H9 (cell line): Measurements from ENCODE around the gene NAPSA. TPM values are rescaled to one million over a fixed set of nuclear protein-coding genes. Genes with fewer than 3 reads are reported as not detected.
A peak's percentile ranks its signal among the peaks of the same experiment; 100 is the strongest.

ENCODE experiments used
- DNase-seq: peaks from one replicate; pipeline ENCODE4 v3.0.0-alpha.2; 2017
- H2AFZ ChIP-seq: one replicate; pipeline ENCODE4 v1.6.1; 2013; ENCODE audit warnings: mild to moderate bottlenecking, low read length, control low read depth, moderate library complexity
- H2AK5ac ChIP-seq: 2 replicates; pipeline ENCODE4 v1.6.1; 2013; ENCODE audit warnings: low read length, control low read depth, mixed read lengths; ENCODE audit not compliant: insufficient read length
- H2BK120ac ChIP-seq: one replicate; pipeline ENCODE4 v1.6.1; 2013; ENCODE audit warnings: low read depth, mild to moderate bottlenecking, low read length, control low read depth, inconsistent platforms; ENCODE audit not compliant: poor library complexity, severe bottlenecking
- H2BK12ac ChIP-seq: 2 replicates; pipeline ENCODE4 v1.6.1; 2013; ENCODE audit warnings: low read length, control low read depth, mixed read lengths, low read depth; ENCODE audit not compliant: insufficient read length
- H2BK15ac ChIP-seq: 2 replicates; pipeline ENCODE4 v1.6.1; 2013; ENCODE audit warnings: low read depth, low read length, control low read depth
- H2BK20ac ChIP-seq: one replicate; pipeline ENCODE4 v1.6.1; 2013; ENCODE audit warnings: low read depth, mild to moderate bottlenecking, low read length, control low read depth, inconsistent platforms; ENCODE audit not compliant: poor library complexity, severe bottlenecking
- H2BK5ac ChIP-seq: 2 replicates; pipeline ENCODE4 v1.6.1; 2013; ENCODE audit warnings: low read length, control low read depth, mixed read lengths; ENCODE audit not compliant: insufficient read length
- H3K14ac ChIP-seq: 2 replicates; pipeline ENCODE4 v1.6.1; 2013; ENCODE audit warnings: low read length, control low read depth; ENCODE audit not compliant: insufficient read depth
- H3K18ac ChIP-seq: 2 replicates; pipeline ENCODE4 v1.6.1; 2013; ENCODE audit warnings: low read depth, mild to moderate bottlenecking, mixed read lengths, low read length, control low read depth; ENCODE audit not compliant: insufficient read length
- H3K23ac ChIP-seq: 2 replicates; pipeline ENCODE4 v1.6.1; 2013; ENCODE audit warnings: low read length, control low read depth, mixed read lengths, low read depth; ENCODE audit not compliant: insufficient read length
- H3K23me2 ChIP-seq: 2 replicates; pipeline ENCODE4 v1.6.1; 2013; ENCODE audit warnings: low read depth, mild to moderate bottlenecking, mixed read lengths, low read length, control low read depth; ENCODE audit not compliant: insufficient read length, poor library complexity, severe bottlenecking
- H3K27ac ChIP-seq: 2 replicates; pipeline ENCODE4 v1.5.1; 2013; ENCODE audit warnings: low read length, control low read depth, mixed read lengths, low read depth; ENCODE audit not compliant: insufficient read length
- H3K27me3 ChIP-seq: 2 replicates; pipeline ENCODE4 v1.6.1; 2013; ENCODE audit warnings: low read length, control low read depth, inconsistent platforms; ENCODE audit not compliant: insufficient read depth
- H3K4ac ChIP-seq: 2 replicates; pipeline ENCODE4 v1.6.1; 2013; ENCODE audit warnings: low read depth, mild to moderate bottlenecking, control low read depth, inconsistent platforms, low read length, moderate library complexity
- H3K4me1 ChIP-seq: 2 replicates; pipeline ENCODE4 v1.6.1; 2013; ENCODE audit warnings: low read length, control low read depth, inconsistent platforms; ENCODE audit not compliant: insufficient read depth
- H3K4me2 ChIP-seq: 2 replicates; pipeline ENCODE4 v1.6.1; 2013; ENCODE audit warnings: low read length, control low read depth, mixed read lengths; ENCODE audit not compliant: insufficient read length, insufficient read depth
- H3K56ac ChIP-seq: 2 replicates; pipeline ENCODE4 v1.6.1; 2013; ENCODE audit warnings: low read depth, mild to moderate bottlenecking, mixed read lengths, low read length, control low read depth; ENCODE audit not compliant: insufficient read length
- H3K79me1 ChIP-seq: 2 replicates; pipeline ENCODE4 v1.6.1; 2013; ENCODE audit warnings: low read depth, mild to moderate bottlenecking, moderate library complexity, low read length, control low read depth, inconsistent platforms; ENCODE audit not compliant: insufficient read depth, poor library complexity, severe bottlenecking
- H3K79me2 ChIP-seq: 2 replicates; pipeline ENCODE4 v1.6.1; 2013; ENCODE audit warnings: low read length, control low read depth, inconsistent platforms; ENCODE audit not compliant: insufficient read depth
- H3K9ac ChIP-seq: 2 replicates; pipeline ENCODE4 v1.6.1; 2013; ENCODE audit warnings: low read length, control low read depth, mixed read lengths; ENCODE audit not compliant: insufficient read length; ENCODE audit errors: extremely low read depth
- H3K9me3 ChIP-seq: one replicate; pipeline ENCODE4 v1.6.1; 2013; ENCODE audit warnings: low read depth, low read length, inconsistent platforms; ENCODE audit not compliant: control insufficient read depth
- H3T11ph ChIP-seq: one replicate; pipeline ENCODE4 v1.6.1; 2013; ENCODE audit warnings: mild to moderate bottlenecking, low read length, control low read depth, inconsistent platforms
- H4K20me1 ChIP-seq: one replicate; pipeline ENCODE4 v1.6.1; 2013; ENCODE audit not compliant: control insufficient read depth, insufficient read length, insufficient read depth
- H4K5ac ChIP-seq: 2 replicates; pipeline ENCODE4 v1.6.1; 2013; ENCODE audit warnings: low read depth, mild to moderate bottlenecking, mixed read lengths, low read length, control low read depth; ENCODE audit not compliant: insufficient read length
- H4K8ac ChIP-seq: replicated peaks from 2 replicates; pipeline ENCODE4 v1.6.1; 2013; ENCODE audit warnings: low read length, control low read depth, mixed read lengths, low read depth; ENCODE audit not compliant: insufficient read length
- H4K91ac ChIP-seq: 2 replicates; pipeline ENCODE4 v1.6.1; 2013; ENCODE audit warnings: low read depth, mild to moderate bottlenecking, moderate library complexity, mixed read lengths, low read length, control low read depth; ENCODE audit not compliant: insufficient read length
- H3K27ac Mint-ChIP-seq, 3 experiments: 2 replicates in 2 of 3; 3 replicates in 1 of 3; pipeline ENCODE4 v1.8.0; 2020 to 2021; ENCODE audit warnings: mixed read lengths in 3 of 3, mild to moderate bottlenecking in 1 of 3, moderate library complexity in 1 of 3
- H3K27me3 Mint-ChIP-seq: 2 replicates; pipeline ENCODE4 v1.8.0; 2021; ENCODE audit warnings: low read depth, mild to moderate bottlenecking, moderate library complexity, mixed read lengths
- H3K36me3 Mint-ChIP-seq, 3 experiments: 2 replicates in 2 of 3; 3 replicates in 1 of 3; pipeline ENCODE4 v1.8.0; 2020 to 2021; ENCODE audit warnings: low read depth in 3 of 3, mixed read lengths in 3 of 3; ENCODE audit not compliant: insufficient read depth in 1 of 3
- H3K4me1 Mint-ChIP-seq, 2 experiments: 2 replicates each; pipeline ENCODE4 v1.8.0; 2020; ENCODE audit warnings: mixed read lengths in 2 of 2
- H3K4me3 Mint-ChIP-seq, 2 experiments: 2 replicates in 1 of 2; 3 replicates in 1 of 2; pipeline ENCODE4 v1.8.0; 2020 to 2021; ENCODE audit warnings: mild to moderate bottlenecking in 2 of 2, mixed read lengths in 2 of 2, moderate library complexity in 1 of 2
- H3K9me3 Mint-ChIP-seq, 2 experiments: 2 replicates in 1 of 2; 3 replicates in 1 of 2; pipeline ENCODE4 v1.8.0; 2020; ENCODE audit warnings: mild to moderate bottlenecking in 2 of 2, mixed read lengths in 2 of 2, moderate library complexity in 1 of 2
- CTCF ChIP-seq: fragments of 200-600 bp; sonication (generic); conservative IDR thresholded peaks from 3 replicates; pipeline ENCODE4 v1.8.0; 2021; ENCODE audit warnings: antibody characterized with exemption, mild to moderate bottlenecking
- whole genome bisulfite sequencing: extraction: QIAGEN DNeasy Blood & Tissue Kit; methylation state at CpG from one replicate; pipeline ENCODE4 v1.1.7; 2013; ENCODE audit warnings: missing lambda C conversion rate, low lambda C conversion rate, mixed read lengths; ENCODE audit not compliant: insufficient read length; ENCODE audit errors: extremely low coverage; 5-methylcytosine and 5-hydroxymethylcytosine counted together
- total RNA-seq: library from RNA; stranded (reverse); gene quantifications from 2 replicates; pipeline ENCODE4 v1.2.1, GENCODE V29; 2021

Gene NAPSA
- total RNA-seq, 1 experiment from 2014 or later, result 0.44 TPM

DNA sequence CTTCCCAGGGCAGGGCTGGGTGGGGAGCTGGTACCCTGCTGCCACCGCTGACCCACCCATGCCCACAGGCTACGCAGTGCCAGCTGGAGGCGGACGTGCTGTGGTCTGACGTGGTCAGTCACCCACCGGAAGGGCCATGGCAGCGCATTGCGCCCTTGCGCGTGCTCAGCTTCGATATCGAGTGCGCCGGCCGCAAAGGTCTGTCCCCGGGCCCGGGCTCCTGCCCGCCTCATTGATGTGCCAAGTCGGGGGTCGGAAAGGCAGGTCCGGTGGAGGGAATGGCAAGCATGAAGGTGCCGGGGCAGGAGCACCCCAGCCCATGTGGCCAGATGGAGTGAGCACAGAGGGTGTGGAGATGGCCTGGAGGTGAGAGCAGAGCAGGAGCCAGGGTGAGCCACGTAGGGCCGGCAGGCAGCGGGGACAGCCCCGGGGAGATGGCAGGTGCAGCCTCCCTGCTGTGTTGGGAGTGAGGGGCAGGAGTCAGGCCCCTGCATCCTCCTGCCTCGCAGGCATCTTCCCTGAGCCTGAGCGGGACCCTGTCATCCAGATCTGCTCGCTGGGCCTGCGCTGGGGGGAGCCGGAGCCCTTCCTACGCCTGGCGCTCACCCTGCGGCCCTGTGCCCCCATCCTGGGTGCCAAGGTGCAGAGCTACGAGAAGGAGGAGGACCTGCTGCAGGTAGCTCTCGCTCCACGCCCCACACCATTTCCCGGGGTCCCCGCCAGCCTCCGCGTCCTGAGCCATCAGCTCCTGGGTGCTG is 37.3 kb upstream of the NAPSA start:
- Histone ChIP-seq H4K20me1 (no peaks in the 10 kb centered on the region), H2BK5ac (no peak overlapping the region), H3K4ac (no peak overlapping the region), H4K91ac (no peak overlapping the region), H3K27me3 (no peaks in the 10 kb centered on the region), H3K23ac (no peak overlapping the region), H3K4me2 (no peak overlapping the region), H3K79me1 (no peaks in the 10 kb centered on the region), H3K14ac (no peak overlapping the region; the same call in 1 of the 2 replicates), H3K18ac (no peak overlapping the region), H2BK12ac (no peak overlapping the region), H3K9ac (no peak overlapping the region), H4K5ac (no peak overlapping the region), H2BK120ac (no peak overlapping the region), H3T11ph (no peak overlapping the region), H3K9me3 (no peaks in the 10 kb centered on the region), H2AK5ac (no peak overlapping the region), H3K56ac (no peak overlapping the region), H2BK15ac (no peak overlapping the region), H3K27ac (no peak overlapping the region), H3K4me1 (no peaks in the 10 kb centered on the region), H4K8ac (no peak overlapping the region), H2BK20ac (no peak overlapping the region), H3K79me2 (no peaks in the 10 kb centered on the region), H2AFZ (no peak overlapping the region), H3K23me2 (no peaks in the 10 kb centered on the region)
- Mint-ChIP-seq H3K9me3 (no peaks in the 10 kb centered on the region), H3K27ac (no peak overlapping the region), H3K4me1 (no peaks in the 10 kb centered on the region), H3K27me3 (no peaks in the 10 kb centered on the region), H3K4me3 (no peak overlapping the region), H3K36me3 (peaks cover 36 to 65% (median 63%) of the 10 kb centered on the region in 3 experiments)
- TF ChIP-seq CTCF, result no peak
- DNase-seq, result peak; percentile 27
- WGBS, result no CpG with 5 or more reads among the region's 41 CpGs
